Brain microvascular endothelial cell (primary cell): Measurements from ENCODE around the gene ABLIM2.

ENCODE experiments used
- DNase-seq: peaks from one replicate; pipeline ENCODE4 v3.0.0-alpha.2; 2020
- H3K27ac ChIP-seq: fragments of 250-450 bp; sonication (Bioruptor Pico); 2 replicates; pipeline ENCODE4 v1.5.1; 2020; ENCODE audit warnings: mild to moderate bottlenecking, moderate library complexity
- H3K27me3 ChIP-seq: fragments of 250-450 bp; sonication (Bioruptor Pico); replicated peaks from 2 replicates; pipeline ENCODE4 v1.5.1; 2020; ENCODE audit warnings: mild to moderate bottlenecking
- H3K36me3 ChIP-seq: fragments of 250-450 bp; sonication (Bioruptor Pico); replicated peaks from 2 replicates; pipeline ENCODE4 v1.5.1; 2020; ENCODE audit warnings: mild to moderate bottlenecking
- H3K4me3 ChIP-seq: 2 replicates; pipeline ENCODE4 v1.5.1; 2011; ENCODE audit warnings: low read depth, mild to moderate bottlenecking, control low read depth, low read length, moderate library complexity
- CTCF ChIP-seq: IDR thresholded peaks from 2 replicates; pipeline ENCODE4 v1.5.1; 2011; ENCODE audit warnings: low read depth, mild to moderate bottlenecking, moderate library complexity, low read length, control low read depth, inconsistent platforms; ENCODE audit errors: missing control alignments
- in situ Hi-C: cut with HindIII; loops from 2 replicates; pipeline ENCODE4 v1.10.0; 2017; ENCODE audit warnings: low sequenced_read_pairs, low pct_ligation_motif_present

Gene ABLIM2

GRCh38 chr4:8204576-8205227, 46.1 kb upstream of the ABLIM2 start:
- H3K27me3 ChIP-seq, result no peaks in the 10 kb centered on the region
- no peak for DNase-seq
- in situ Hi-C loops, result no loop called here

GRCh38 chr4:8203817-8204216, 45.2 kb upstream of the ABLIM2 start:
- no peak overlapping the region for H3K27ac ChIP-seq
- no peak for TF ChIP-seq CTCF
- H3K36me3 ChIP-seq, result no peaks in the 10 kb centered on the region
- no peak for DNase-seq
- in situ Hi-C loops, result no loop called here
- no peak overlapping the region for H3K4me3 ChIP-seq
- H3K27me3 ChIP-seq, result no peaks in the 10 kb centered on the region

More at GRCh38 chr4:8204576-8205227, 46.1 kb upstream of the ABLIM2 start:
- no peaks in the 10 kb centered on the region for H3K36me3 ChIP-seq
- no peak overlapping the region for H3K4me3 ChIP-seq
- TF ChIP-seq CTCF, result no peak
- no peak overlapping the region for H3K27ac ChIP-seq

- DNase-seq, result no peak
- H3K27ac ChIP-seq, result no peak overlapping the region
- H3K36me3 ChIP-seq, result no peaks in the 10 kb centered on the region
- no peaks in the 10 kb centered on the region for H3K27me3 ChIP-seq
- TF ChIP-seq CTCF, result no peak
- H3K4me3 ChIP-seq, result no peak overlapping the region
- in situ Hi-C loops, result no loop called here
Measured at GRCh38 chr4:8203052-8203401, 44.4 kb upstream of the ABLIM2 start.

GRCh38 chr4:8202108-8203051, 43.8 kb upstream of the ABLIM2 start:
- no peak overlapping the region for H3K4me3 ChIP-seq
- no peaks in the 10 kb centered on the region for H3K27me3 ChIP-seq
- in situ Hi-C loops, result no loop called here
- no peak for TF ChIP-seq CTCF
- no peak for DNase-seq
- no peak overlapping the region for H3K27ac ChIP-seq
- no peaks in the 10 kb centered on the region for H3K36me3 ChIP-seq

- DNase-seq, result no peak
- Histone ChIP-seq H3K27me3 (no peaks in the 10 kb centered on the region), H3K36me3 (no peaks in the 10 kb centered on the region), H3K4me3 (no peak overlapping the region), H3K27ac (no peak overlapping the region)
- in situ Hi-C loops, result no loop called here
- TF ChIP-seq CTCF, result no peak
Measured at GRCh38 chr4:8201321-8201781, 42.7 kb upstream of the ABLIM2 start.
